ENCODE data around the gene NAA15.
"Not testable (repeated sequence)": the region's sequence is repeated elsewhere in the genome, so short reads cannot be mapped to it uniquely, and the experiment has no call there.

NAA15 gene

GRCh38 chr4:139299536-139299935 is 1.8 kb upstream of the NAA15 start:
- DNase-seq = no peak

DNA sequence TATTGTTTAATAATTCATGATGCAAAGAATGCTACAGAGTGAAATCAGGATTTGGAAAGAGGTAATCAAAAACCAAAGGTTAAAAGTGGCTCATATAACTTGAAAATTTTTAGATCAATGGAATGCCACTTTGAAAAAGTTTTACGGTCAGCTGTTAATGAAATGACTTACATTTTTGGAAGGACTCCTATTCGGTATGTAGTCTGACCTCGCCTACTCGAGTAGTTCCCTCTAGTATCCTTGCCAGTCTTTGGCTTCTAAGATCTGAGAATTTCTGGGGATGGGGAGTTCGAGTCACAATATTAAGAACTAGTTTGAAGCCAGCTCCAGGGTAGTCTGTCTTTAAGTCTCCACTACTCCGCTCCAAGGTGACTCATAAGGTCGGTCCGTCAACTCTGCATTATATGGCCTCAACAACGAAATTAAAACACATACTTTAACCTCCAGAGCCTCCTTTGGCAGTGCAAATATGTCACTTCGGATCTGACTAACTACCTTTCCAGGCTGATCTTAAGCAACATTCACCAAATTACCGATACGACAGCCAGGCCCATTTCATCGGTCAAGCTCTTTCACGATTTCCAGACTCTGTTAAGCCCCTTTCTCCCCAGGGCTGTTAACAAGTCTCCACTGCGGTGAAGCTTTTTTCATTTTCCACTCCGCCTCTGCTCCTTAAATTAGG is 733 bp upstream of the NAA15 start:
- no peak for DNase-seq

- peak; percentile 54 for DNase-seq
Measured at GRCh38 chr4:139301821-139302611, 711 bp downstream of the NAA15 start, which contains the start of gene NDUFC1. NDUFC1 (minus strand) TSS chr4:139302477; CDS start chr4:139295798, 6,679 bp downstream.

GRCh38 chr4:139304920-139305319 is 3.6 kb downstream of the NAA15 start:
- DNase-seq = no peak

- no peak for DNase-seq
Measured at GRCh38 chr4:139311909-139312308, 10.6 kb downstream of the NAA15 start.

DNA sequence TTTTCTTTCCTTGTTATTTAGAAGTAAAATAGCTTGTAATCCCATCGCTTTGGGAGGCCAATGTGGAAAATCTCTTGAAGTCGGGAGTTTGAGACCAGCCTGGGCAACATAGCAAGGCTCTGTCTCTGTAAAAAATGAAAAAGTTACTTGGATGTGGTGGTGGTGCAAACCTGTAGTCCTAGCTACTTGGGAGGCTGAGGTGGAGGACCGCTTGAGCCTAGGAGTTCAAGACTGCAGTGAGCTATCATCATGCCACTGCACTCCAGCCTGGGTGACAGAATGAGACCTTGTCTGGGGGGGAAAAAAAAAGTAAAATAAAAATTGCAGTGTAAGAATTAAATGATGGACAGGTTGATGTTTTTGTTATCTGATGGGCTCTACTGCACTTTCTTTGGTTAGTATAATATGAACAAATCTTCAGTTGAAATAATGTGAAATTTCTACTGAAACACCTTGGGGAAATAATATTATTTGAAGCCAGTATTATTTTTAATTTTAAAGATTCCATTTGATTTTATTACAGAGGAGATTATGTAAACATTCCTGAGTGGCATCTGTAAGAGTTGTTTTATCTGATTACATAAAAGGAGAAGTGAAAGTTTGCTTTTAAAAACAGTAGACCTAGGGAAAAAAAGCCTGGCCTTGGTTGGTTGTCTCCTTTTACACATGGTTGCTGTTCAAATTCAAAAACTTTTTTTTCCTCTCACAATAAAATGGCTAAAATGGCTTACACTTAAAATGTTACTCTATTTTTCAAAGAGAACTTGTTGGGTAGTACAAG is 11.4 kb downstream of the NAA15 start:
- DNase-seq = no peak

DNA sequence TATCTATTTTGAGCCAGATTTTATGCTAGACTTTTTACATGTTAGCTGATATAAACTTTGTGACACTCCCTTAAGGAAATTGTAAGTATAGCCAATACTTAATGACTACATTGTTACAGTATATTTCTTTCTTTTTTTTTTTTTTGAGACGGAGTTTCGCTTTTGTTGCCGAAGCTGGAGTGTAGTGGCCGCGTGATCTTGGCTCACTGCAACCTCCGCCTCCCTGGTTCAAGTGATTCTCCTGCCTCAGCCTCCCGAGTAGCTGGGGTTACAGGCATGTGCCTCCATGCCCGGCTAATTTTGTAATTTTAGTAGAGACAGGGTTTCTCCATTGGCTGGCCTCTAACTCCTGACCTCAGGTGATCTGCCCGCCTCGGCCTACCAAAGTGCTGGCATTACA is 12.1 kb downstream of the NAA15 start:
- DNase-seq = not testable (repeated sequence)

GRCh38 chr4:139314047-139314800 is 12.9 kb downstream of the NAA15 start:
- DNase-seq = no peak

GRCh38 chr4:139315221-139315675 is 13.9 kb downstream of the NAA15 start:
- DNase-seq = no peak

DNA sequence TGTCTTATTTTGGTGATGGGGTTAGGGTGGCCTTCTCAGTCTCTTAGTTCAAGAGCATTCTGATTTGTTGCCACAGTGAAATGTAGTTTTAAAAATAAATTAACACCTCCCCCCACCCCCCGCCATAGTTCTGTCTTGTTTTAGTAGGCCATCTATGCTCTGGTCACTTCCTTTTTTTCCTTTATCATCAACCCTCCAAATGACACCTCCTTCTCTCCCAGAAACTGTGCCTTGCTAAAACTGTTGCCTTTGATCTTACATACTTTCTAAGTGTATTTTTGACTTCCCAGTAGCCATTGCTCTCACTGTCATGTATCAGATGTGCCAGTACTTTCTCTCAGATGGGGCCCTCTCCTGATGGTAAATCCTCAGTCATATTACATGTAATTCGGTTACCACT is 15.4 kb downstream of the NAA15 start:
- no peak for DNase-seq

- no peak for DNase-seq
Measured at GRCh38 chr4:139317635-139318034, 16.3 kb downstream of the NAA15 start.

GRCh38 chr4:139319571-139319970 is 18.3 kb downstream of the NAA15 start:
- no peak for DNase-seq

DNA sequence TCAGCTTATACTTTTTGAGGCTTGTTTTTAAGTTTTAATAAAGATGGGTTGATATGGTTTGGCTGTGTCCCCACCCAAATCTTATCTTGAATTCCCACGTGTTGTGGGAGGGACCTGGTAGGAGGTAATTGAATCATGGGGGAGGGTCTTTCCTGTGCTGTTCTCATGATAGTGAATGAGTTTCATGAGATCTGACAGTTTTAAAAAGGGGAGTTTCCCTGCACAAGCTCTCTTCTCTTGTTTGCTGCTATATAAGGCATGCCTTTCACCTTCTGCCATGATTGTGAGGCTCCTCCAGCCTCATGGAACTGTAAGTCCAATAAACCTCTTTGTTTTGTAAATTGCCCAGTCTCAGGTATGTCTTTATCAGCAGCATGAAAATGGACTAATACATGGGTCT is 20.8 kb downstream of the NAA15 start:
- not testable (repeated sequence) for DNase-seq

- DNase-seq = not testable (repeated sequence)
Measured at GRCh38 chr4:139322541-139322940, 21.2 kb downstream of the NAA15 start.

- DNase-seq = no peak
Measured at GRCh38 chr4:139324620-139325019, 23.3 kb downstream of the NAA15 start.

DNA sequence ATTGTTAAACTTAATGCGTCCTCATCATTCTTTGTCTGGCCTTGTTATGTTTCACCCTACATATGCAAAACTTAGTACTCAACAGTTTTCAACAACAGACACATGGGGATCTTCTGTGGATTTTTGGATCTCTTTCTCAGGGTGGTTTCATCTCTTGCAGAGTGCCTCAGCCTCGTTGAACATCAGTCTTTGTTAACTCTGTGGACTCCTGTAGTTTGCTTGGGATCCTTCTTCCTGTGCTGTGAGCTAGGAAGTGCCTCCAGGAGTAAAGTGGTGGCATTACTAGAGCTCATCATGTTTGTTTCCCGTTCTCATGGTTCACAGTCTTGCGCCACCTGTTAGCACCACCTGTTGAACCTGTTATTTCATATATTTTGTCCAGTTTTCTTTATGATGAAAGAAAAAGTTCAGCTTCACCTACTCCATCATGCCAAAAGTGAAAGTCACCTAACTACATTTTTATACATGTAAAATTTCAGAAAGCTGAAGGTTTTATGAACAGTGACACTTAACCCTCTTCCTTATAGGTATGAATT is 28.4 kb downstream of the NAA15 start:
- no peak for DNase-seq

- no peak for DNase-seq
Measured at GRCh38 chr4:139330283-139330682, 29.0 kb downstream of the NAA15 start.

DNA sequence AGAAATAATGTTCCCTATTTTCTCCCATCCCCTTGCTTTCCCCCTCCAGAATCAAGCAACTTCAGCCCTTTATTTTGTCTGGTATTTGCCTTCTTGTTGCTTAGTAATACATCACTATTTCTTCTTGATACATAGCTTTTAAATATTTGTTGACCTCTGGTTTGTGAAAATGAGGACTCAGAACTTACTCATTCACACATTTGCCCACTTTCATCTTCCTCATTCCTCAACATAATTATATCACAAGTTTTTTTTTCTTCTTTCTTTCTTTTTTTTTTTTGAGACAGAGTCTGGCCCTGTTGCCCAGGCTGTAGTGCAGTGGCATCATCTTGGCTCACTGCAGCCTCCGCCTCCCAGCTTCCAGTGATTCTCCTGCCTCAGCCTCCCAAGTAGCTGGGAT is 29.9 kb downstream of the NAA15 start:
- no peak for DNase-seq

- DNase-seq = no peak
Measured at GRCh38 chr4:139333046-139333445, 31.7 kb downstream of the NAA15 start.

GRCh38 chr4:139337612-139338011 is 36.3 kb downstream of the NAA15 start:
- no peak for DNase-seq

- no peak for DNase-seq
Measured at GRCh38 chr4:139361301-139361700, 60.0 kb downstream of the NAA15 start.

DNA sequence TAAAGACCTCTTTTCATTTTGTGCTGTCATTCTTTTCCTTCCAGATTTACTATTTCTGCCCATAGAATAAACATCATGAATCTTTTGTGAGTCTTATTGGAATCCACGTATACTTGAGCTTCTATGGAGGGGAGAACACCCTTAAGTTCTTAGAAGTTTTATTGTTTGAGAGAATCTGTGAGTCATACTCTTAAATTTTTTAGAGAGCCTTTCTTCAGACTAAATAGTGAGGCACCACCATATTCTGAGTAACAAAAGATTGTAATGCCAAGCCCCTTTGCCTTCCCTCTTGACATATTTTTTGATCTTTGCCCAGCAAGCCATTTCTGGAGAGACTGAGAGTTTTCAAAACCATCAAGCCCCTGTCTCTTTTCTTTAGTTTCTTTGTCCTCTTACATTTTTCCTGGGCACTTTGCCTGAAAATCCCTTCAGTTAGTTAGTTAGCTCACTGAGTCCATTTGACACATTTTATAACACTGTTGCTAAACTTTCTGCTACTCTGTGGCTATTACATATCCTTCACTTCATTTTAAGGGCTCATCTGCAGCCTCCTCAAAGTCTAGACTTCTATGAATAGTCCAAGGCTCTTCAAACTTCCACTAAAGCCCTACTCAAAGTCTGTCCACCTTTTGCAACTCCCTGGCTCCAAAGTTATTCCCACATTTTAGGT is 66.3 kb downstream of the NAA15 start:
- no peak for DNase-seq

Data from NK-92 treated with Interleukin-12 subunit alpha and Interleukin-12 subunit beta, amount 100 ng/mL, for 24 hours (cell line).